Measurements from ENCODE around the gene CACNB2. TPM values are rescaled to one million over a fixed set of nuclear protein-coding genes. Genes with fewer than 3 reads are reported as not detected.

CACNB2 gene
- total RNA-seq, 1 donor from 2014 or later, result not detected

- intact Hi-C loops (cut with micrococcal nuclease), result no loop called here
- no peak for TF ChIP-seq CTCF (IDR thresholded peaks at IDR 0.05)
- DNase-seq, result no peak
- no peaks in the 10 kb centered on the region for H3K9me3 Mint-ChIP-seq
- ChIA-PET CTCF (interaction anchor here (0.6 kb wide), 1 partner anchor 516 kb away, joined by 6 read pairs; no protein-coding TSS in a partner anchor), POLR2A (no interaction called here)
- no peak overlapping the region for H3K27ac Mint-ChIP-seq
- no peak for ATAC-seq (ENCODE audit: low read depth)
- H3K27me3 Mint-ChIP-seq, result peaks cover 8% of the 10 kb centered on the region
- H3K36me3 Mint-ChIP-seq (ENCODE audit: low read depth), result no peaks in the 10 kb centered on the region
- no peak overlapping the region for H3K4me3 Mint-ChIP-seq
- no peaks in the 10 kb centered on the region for H3K4me1 Mint-ChIP-seq
Measured at GRCh38 chr10:18134921-18135320, 5.3 kb upstream of the CACNB2 start.

GRCh38 chr10:18136073-18136791 is 4.0 kb upstream of the CACNB2 start:
- no peak for DNase-seq
- Mint-ChIP-seq H3K27ac (no peak overlapping the region), H3K4me3 (no peak overlapping the region), H3K9me3 (no peaks in the 10 kb centered on the region), H3K4me1 (no peaks in the 10 kb centered on the region), H3K27me3 (peaks cover 11% of the 10 kb centered on the region), H3K36me3 (ENCODE audit: low read depth) (no peaks in the 10 kb centered on the region)
- POLR2A ChIA-PET, result no interaction called here
- ATAC-seq (ENCODE audit: low read depth), result no peak
- CTCF ChIA-PET, result no interaction called here
- intact Hi-C loops (cut with micrococcal nuclease), result no loop called here
- TF ChIP-seq CTCF (IDR thresholded peaks at IDR 0.05), result no peak

- intact Hi-C loops (cut with micrococcal nuclease), result no loop called here
- Mint-ChIP-seq H3K4me3 (no peak overlapping the region), H3K27ac (no peak overlapping the region), H3K9me3 (no peaks in the 10 kb centered on the region), H3K36me3 (ENCODE audit: low read depth) (no peaks in the 10 kb centered on the region), H3K4me1 (no peaks in the 10 kb centered on the region), H3K27me3 (peaks cover 16% of the 10 kb centered on the region)
- TF ChIP-seq CTCF (IDR thresholded peaks at IDR 0.05), result no peak
- CTCF ChIA-PET, result no interaction called here
- DNase-seq (no peak), ATAC-seq (ENCODE audit: low read depth) (no peak)
- POLR2A ChIA-PET, result no interaction called here
Measured at GRCh38 chr10:18137111-18137510, 3.1 kb upstream of the CACNB2 start.

GRCh38 chr10:18140957-18141845 is 977 bp downstream of the CACNB2 start:
- ATAC-seq (ENCODE audit: low read depth) (no peak), DNase-seq (no peak)
- intact Hi-C loops (cut with micrococcal nuclease), result no loop called here
- Mint-ChIP-seq H3K27ac (no peak overlapping the region), H3K27me3 (peaks cover 16% of the 10 kb centered on the region), H3K4me3 (no peak overlapping the region), H3K36me3 (ENCODE audit: low read depth) (no peaks in the 10 kb centered on the region), H3K9me3 (no peaks in the 10 kb centered on the region), H3K4me1 (no peaks in the 10 kb centered on the region)
- TF ChIP-seq CTCF (IDR thresholded peaks at IDR 0.05), result no peak
- CTCF ChIA-PET, result no interaction called here
- POLR2A ChIA-PET, result no interaction called here

- TF ChIP-seq CTCF (IDR thresholded peaks at IDR 0.05), result no peak
- no peaks in the 10 kb centered on the region for H3K36me3 Mint-ChIP-seq (ENCODE audit: low read depth)
- H3K9me3 Mint-ChIP-seq, result no peaks in the 10 kb centered on the region
- POLR2A ChIA-PET, result no interaction called here
- no peak overlapping the region for H3K4me3 Mint-ChIP-seq
- H3K4me1 Mint-ChIP-seq, result no peaks in the 10 kb centered on the region
- DNase-seq, result no peak
- no peak for ATAC-seq (ENCODE audit: low read depth)
- intact Hi-C loops (cut with micrococcal nuclease), result no loop called here
- peaks cover 16% of the 10 kb centered on the region for H3K27me3 Mint-ChIP-seq
- CTCF ChIA-PET, result no interaction called here
- no peak overlapping the region for H3K27ac Mint-ChIP-seq
Measured at GRCh38 chr10:18142151-18142550, 1.9 kb downstream of the CACNB2 start.
